Prostate gland (tissue), 2 donors: ENCODE measurements around the gene CLGN.

Experiments
- CTCF ChIP-seq, 4 experiments: fragments of 200-600 bp in 2 of 4; fragments of 450-650 bp in 2 of 4; sonication (generic) in 2 of 4; IDR thresholded peaks; 1 replicate in 3 of 4; 2 replicates in 1 of 4; pipeline ENCODE4 v1.5.1; 2016 to 2019; ENCODE audit warnings: antibody characterized with exemption in 4 of 4, mild to moderate bottlenecking in 2 of 4, moderate library complexity in 2 of 4
- POLR2A ChIP-seq: fragments of 450-650 bp; IDR thresholded peaks from one replicate; pipeline ENCODE4 v1.6.1; 2016; ENCODE audit warnings: antibody characterized with exemption, mild to moderate bottlenecking
- POLR2AphosphoS5 ChIP-seq: sonication (generic); formaldehyde crosslinking; IDR thresholded peaks from one replicate; pipeline ENCODE4 v1.6.1; 2017; ENCODE audit warnings: antibody characterized with exemption

GRCh38 chr4:140463614-140464013 lies 36.2 kb upstream of the CLGN start:
- TF ChIP-seq CTCF (IDR thresholded peaks at IDR 0.05) (no peak), POLR2A (no peak), POLR2AphosphoS5 (no peak)
